GM12874 (cell line): ENCODE measurements around the gene CREBBP.

Source experiments
- TF ChIP-seq, protein P1 (sequence below): IDR thresholded peaks from 2 replicates; pipeline ENCODE4 v1.5.1; 2011; ENCODE audit warnings: low read depth, mild to moderate bottlenecking, control low read depth, low read length, moderate library complexity; ENCODE audit not compliant: insufficient read depth

The CREBBP gene

DNA sequence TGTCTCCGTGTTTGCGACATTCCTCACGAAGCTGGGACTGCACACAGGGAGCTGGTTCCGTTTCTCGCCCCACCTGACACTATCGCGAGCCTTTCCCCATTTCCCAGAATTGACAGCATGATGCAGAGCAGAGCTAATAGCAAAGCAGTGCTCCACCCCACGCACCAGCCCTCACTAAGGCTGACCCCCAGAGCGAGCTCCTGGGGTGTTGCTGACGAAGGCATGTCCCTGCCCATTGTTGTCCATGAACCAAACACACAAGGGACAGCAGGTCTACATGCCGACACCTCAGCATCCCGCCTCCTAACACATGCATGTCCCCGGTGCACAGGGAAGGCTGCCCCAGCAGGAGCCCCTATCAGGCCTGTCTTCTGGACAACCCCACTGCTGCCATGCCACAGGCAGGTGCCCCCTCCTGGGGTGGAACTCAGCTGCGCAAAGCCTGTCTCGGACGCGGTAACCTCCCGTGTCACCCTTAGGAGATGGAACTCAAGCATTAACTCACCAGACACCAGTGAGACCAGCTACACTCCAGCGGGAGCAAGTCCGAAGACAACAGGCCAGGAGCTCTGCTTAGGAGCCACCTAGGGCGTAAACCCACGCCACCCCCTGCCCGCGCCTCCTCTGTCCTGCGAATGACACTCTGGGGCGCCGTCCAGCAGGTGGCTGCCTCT lies 146.3 kb downstream of the CREBBP start:
- TF ChIP-seq, protein P1, sequence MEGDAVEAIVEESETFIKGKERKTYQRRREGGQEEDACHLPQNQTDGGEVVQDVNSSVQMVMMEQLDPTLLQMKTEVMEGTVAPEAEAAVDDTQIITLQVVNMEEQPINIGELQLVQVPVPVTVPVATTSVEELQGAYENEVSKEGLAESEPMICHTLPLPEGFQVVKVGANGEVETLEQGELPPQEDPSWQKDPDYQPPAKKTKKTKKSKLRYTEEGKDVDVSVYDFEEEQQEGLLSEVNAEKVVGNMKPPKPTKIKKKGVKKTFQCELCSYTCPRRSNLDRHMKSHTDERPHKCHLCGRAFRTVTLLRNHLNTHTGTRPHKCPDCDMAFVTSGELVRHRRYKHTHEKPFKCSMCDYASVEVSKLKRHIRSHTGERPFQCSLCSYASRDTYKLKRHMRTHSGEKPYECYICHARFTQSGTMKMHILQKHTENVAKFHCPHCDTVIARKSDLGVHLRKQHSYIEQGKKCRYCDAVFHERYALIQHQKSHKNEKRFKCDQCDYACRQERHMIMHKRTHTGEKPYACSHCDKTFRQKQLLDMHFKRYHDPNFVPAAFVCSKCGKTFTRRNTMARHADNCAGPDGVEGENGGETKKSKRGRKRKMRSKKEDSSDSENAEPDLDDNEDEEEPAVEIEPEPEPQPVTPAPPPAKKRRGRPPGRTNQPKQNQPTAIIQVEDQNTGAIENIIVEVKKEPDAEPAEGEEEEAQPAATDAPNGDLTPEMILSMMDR, result no peak

DNA sequence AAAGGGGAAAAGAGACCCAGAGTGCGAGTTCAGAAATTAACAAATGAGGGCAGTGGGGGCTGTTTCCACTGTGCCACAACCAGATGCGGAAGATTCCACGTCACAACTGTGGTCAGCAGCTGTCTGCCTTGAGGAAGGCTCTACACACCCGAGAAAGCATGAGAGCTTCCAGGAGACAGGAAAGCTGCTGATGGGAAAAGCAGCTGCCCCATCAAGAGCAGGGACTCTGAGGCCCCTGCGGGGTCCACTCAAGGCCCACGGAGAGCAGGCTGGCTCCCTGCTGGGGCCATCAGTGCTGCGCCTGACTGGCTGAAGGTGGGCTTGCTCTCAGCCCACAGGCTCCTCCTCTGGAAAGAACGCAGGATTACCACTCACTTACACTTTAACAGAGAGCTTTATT lies 148.3 kb downstream of the CREBBP start:
- TF ChIP-seq, protein P1, result no peak

DNA sequence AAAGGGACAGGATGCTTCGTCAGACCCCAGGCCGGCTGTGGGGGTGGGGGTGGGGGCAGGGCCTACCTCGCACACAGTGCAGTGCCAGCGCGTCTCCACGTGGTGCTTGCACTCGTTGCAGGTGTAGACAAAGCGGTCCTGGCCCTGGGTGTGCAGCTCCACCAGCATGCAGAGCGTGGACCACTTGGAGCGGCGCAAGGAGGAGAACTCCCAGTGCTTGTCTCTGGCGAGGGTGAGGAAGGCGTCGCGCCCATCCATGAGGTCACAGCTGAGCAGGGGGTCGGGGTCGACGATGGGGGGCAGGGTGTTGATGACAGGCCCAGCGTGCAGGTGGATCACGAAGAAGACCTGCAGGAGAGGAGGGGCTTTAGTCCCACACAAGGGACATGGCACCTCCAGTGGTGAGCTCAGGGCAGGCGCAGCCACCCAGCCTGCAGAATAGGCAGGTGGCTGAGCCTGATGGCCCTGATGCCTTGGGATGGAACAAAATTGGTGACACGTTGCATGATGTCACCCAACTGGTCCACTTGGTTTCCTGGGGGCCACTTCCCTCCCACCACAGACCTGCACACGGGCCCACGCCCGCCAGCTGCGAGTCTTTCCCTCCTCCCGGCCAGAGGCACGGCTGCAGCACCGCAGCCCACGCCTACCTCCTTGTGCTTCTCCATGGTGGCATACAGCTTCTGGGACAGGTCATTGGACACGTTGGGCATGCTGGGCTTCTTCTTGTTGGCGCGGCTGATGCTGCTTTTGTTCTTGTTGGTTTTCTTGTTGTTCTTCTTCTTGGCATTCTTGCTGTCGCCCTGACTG lies 149.2 kb downstream of the CREBBP start:
- TF ChIP-seq, protein P1, result no peak

DNA sequence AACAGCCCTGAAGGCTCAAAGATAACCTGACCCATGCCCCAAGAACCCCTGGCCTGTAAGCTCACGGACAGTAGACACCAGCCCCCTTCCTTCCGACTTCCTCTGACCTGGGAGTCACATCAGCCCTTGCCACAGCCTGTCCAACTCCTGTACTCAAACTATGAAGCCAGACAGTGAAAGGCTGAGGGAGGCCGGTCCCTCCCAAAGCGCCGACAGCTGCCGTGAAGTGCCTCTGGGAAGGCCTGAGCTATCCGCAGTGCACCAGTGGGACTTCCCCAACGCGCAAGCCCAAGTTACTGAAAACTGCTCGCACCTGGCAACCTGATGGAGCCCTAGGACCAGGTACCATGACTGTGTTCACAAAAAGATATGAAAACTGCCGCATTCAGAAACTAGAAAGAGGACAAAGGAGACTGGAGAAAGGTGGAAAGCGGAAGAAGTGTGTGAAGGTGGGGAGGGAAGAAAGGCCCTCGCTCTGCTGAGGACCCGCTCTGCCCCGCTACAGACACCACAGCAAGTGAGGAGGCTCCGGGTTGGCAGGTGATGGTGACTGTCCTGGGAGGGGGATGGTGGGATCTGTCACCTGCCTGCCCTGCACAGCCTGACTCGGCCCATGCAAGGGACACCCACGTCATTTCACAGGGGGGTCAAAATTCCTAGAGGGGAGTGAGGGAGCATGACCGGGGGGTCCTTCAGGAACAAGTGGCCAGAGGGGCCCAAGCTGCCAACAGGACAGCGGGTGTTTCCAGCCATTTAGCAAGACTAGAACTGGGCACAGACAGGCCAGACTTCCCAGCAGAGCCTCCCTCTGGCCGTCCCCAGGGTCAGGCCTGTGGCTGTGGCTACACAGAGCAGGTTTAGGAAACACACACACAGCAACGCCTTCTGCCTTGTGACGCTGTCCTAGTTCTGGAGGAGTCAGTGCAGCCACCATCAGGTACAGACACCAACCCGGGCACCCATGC lies 150.1 kb downstream of the CREBBP start:
- TF ChIP-seq, protein P1, result no peak

DNA sequence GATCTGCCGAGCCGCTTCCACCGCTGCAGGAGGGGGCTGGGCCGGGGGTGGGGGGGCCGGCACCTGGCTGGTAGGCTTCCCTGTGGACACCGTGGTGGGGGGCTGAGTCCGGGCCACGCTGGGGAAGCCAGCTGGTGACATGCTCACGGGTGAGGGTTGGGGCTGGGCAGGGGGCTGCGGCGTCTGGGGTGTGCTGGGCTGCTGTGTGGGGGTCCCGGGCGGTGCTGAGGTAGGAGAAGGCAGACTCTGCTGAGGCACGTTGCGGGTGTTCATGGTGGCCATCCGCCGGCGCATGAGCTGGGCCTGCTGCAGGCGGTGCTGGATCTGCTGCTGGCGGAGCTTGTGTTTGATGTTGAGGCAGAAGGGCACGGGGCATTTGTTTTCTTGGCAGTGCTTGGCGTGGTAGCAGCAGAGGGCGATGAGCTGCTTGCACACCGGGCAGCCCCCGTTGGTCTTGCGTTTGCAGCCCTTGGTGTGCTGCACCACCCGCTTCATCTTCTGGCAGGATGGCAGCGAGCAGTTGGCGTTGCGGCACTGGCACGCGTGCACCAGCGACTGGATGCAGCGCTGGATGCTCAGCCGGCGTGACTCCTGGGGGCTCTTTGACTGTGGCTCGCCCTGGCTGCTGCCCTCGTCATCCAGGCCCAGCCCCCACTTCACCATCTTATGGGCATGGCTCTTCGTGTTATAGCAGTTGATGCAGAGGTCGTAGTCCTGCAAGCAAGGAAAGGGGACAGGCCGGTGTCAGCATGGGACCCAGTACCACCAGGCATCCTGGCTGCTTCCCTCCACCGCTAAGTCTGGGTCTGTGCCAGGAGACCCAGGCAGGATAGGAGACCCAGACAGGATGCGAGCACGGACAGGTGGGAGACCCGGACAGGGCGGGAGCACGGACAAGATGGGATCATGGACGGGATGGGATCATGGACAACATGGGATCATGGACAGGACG lies 151.1 kb downstream of the CREBBP start:
- TF ChIP-seq, protein P1, result no peak

DNA sequence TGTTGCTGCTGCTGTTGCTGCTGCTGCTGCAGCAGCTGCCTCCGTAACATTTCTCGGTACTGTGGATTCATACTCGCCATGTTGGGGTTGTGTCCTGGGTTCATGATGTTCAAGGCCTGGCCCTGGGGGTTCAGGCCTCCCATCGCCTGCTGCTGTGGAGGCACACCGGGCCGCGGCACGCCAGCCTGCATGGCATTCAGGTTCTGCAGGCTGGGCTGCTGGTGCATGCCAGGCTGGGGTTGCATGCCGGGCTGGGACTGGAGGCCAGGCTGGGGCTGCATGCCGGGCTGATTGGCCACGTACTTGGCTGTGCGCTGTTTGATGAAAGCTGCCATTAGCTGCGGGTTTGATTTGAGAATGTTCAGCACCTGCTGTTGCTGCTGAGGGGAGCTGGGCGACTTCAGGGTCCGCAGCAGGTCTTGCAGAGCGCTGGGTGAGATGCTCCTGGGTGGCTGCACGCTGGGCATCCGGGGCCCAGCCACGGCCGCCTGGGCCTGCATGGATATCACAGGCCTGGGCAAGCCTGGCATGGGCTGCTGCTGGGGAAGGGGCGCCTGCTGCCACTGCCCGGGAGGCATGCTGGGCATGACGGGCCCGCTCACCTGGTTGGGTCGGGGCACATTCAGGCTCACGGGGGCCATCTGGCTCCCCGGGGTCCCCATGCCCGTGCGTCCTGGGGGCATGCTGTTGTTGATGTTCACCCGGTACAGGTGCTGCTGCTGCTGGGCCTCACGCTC lies 151.9 kb downstream of the CREBBP start:
- TF ChIP-seq, protein P1, result no peak
